AG08396 (cell line): ENCODE results near the gene TMPRSS9.
A peak's percentile ranks its signal among the peaks of the same experiment; 100 is the strongest.
"Not testable (repeated sequence)": the region's sequence is repeated elsewhere in the genome, so short reads cannot be mapped to it uniquely, and the experiment has no call there.

Experiments used
- DNase-seq: peaks from one replicate; pipeline ENCODE4 v3.0.0; 2012; ENCODE audit warnings: low spot score, mixed read lengths

The TMPRSS9 gene

GRCh38 chr19:2462635-2463421 lies 102.8 kb downstream of the TMPRSS9 start:
- DNase-seq = peak; percentile 92

DNA sequence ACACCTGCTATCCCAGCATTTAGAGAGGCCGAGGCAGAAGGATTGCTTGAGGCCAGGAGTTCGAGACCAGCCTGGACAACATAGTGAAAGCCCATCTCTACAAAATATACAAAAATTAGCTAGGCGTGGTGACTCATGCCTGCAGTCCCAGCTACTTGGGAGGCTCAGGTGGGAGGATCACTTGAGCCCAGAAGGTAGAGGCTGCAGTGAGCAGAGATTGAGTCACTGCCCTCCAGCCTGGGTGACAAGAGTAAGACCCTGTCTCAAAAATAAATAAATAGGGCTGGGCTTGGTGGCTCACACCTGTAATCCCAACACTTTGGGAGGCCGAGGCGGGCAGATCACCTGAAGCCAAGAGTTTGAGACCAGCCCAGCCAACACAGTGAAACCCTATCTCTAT lies 103.6 kb downstream of the TMPRSS9 start:
- DNase-seq = not testable (repeated sequence)

GRCh38 chr19:2464389-2464788 lies 104.3 kb downstream of the TMPRSS9 start:
- DNase-seq = peak; percentile 11

GRCh38 chr19:2468596-2468995 lies 108.5 kb downstream of the TMPRSS9 start:
- DNase-seq = peak; percentile 7

DNA sequence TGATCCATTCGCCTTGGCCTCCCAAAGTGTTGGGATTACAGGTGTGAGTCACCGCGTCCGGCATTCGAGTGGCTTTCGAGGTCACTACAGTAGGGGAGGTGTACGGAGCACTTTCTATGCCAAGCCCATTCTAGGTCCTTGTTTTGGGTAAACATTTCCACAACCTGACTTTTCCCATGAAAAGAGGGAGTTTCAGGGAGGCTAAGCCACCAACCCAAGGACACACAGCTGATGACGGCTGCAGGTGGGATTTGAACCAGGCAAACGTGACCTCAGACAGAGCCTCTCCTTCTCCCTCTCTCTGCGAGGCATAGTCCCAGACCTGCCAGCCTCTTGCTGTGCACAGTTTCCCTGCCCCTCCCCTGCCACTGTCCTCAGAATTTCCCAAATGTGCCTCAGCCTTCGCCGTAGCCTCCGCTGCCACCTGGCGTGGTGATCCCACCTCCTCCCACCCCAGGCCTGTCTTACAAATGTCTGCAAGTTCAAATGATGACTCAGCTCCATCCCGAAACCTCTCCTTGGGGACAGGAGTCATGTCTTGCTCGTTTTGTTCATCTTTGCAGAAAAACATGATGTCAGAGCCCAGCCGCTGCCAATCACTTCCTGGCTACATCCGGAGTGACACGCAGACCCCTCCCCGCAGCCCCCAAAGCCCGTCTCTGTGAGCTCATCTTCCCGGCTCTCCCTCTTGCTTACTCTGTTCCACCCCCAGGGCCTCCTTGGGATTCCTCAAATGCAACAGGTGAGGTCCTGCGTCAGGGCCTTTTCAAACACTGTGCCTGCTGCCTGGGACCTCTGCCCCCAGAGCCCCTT lies 109.2 kb downstream of the TMPRSS9 start:
- peak; percentile 26 for DNase-seq

DNA sequence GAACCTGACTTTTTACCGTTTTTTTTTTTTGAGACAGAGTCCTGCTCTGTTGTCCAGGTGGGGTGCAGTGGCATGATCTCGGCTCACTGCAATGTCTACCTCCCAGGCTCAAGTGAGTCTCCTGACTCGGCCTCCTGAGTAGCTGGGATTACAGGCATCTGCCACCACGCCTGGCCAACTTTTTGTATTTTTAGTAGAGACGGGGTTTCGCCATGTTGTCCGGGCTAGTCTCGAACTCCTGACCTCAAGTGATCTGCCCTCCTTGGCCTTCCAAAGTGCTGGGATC lies 109.8 kb downstream of the TMPRSS9 start:
- not testable (repeated sequence) for DNase-seq

- DNase-seq = peak; percentile 89
Measured at GRCh38 chr19:2474232-2475017, 114.4 kb downstream of the TMPRSS9 start.

GRCh38 chr19:2475018-2475701 lies 115.1 kb downstream of the TMPRSS9 start:
- peak; percentile 70 for DNase-seq
